PC-9 (cell line): Measurements from ENCODE around the gene THSD8. TPM values are rescaled to one million over a fixed set of nuclear protein-coding genes. Genes with fewer than 3 reads are reported as not detected.

Experiments used
- BruUV-seq: library from RNA; stranded (reverse); fragments of 400-500 nt; replicated peaks from 2 replicates; lab custom pipeline; 2021; lab: Mats Ljungman, UMichigan
- CTCF ChIA-PET: fragments of 300-600 bp; sonication (Branson Sonifier 250); formaldehyde crosslinking; loops from one replicate; lab custom pipeline; 2022; ENCODE audit warnings: antibody characterized with exemption; lab: Charles Lee
- POLR2A ChIA-PET: fragments of 300-600 bp; sonication (Branson Sonifier 250); formaldehyde crosslinking; loops from one replicate; lab custom pipeline; 2022; ENCODE audit warnings: antibody characterized with exemption; ENCODE audit not compliant: unreplicated experiment; lab: Charles Lee
- DNase-seq, 2 experiments: peaks; one replicate each; pipeline versions ENCODE4 v3.0.0 to v3.0.0-alpha.2; 2015 to 2022; ENCODE audit warnings: mixed read lengths in 1 of 2
- H2AFZ ChIP-seq: fragments of 200-600 bp; sonication (generic); 2 replicates; pipeline ENCODE4 v1.8.1; 2017; ENCODE audit warnings: antibody characterized with exemption
- H3F3A ChIP-seq: fragments of 200-600 bp; sonication (generic); 2 replicates; pipeline ENCODE4 v1.8.1; 2017; ENCODE audit warnings: antibody characterized with exemption, mild to moderate bottlenecking, low read depth; ENCODE audit not compliant: insufficient read depth
- H3K27ac ChIP-seq: fragments of 200-600 bp; sonication (generic); 2 replicates; pipeline ENCODE4 v1.6.1; 2016; ENCODE audit warnings: mixed run types
- H3K27me3 ChIP-seq: fragments of 200-600 bp; sonication (generic); 2 replicates; pipeline ENCODE4 v1.6.1; 2016; ENCODE audit warnings: low read depth, mixed run types; ENCODE audit not compliant: insufficient read depth
- H3K36me3 ChIP-seq: fragments of 200-600 bp; sonication (generic); 2 replicates; pipeline ENCODE4 v1.6.1; 2016; ENCODE audit warnings: low read depth, mixed run types
- H3K4me1 ChIP-seq: fragments of 200-600 bp; sonication (generic); replicated peaks from 2 replicates; pipeline ENCODE4 v1.6.1; 2016; ENCODE audit warnings: mixed run types; ENCODE audit not compliant: insufficient read depth
- H3K4me2 ChIP-seq: fragments of 200-600 bp; sonication (generic); 2 replicates; pipeline ENCODE4 v1.6.1; 2017; ENCODE audit warnings: mixed run types
- H3K4me3 ChIP-seq: fragments of 200-600 bp; sonication (generic); 2 replicates; pipeline ENCODE4 v1.6.1; 2016; ENCODE audit warnings: mixed run types
- H3K79me2 ChIP-seq: fragments of 200-600 bp; sonication (generic); 2 replicates; pipeline ENCODE4 v1.6.1; 2017; ENCODE audit warnings: low read depth, mixed run types
- H3K9me2 ChIP-seq: fragments of 200-600 bp; sonication (generic); 2 replicates; pipeline ENCODE4 v1.8.1; 2017; ENCODE audit warnings: mild to moderate bottlenecking; ENCODE audit not compliant: insufficient read depth
- H3K9me3 ChIP-seq: fragments of 200-600 bp; sonication (generic); 2 replicates; pipeline ENCODE4 v1.8.1; 2016; ENCODE audit warnings: low read depth; ENCODE audit not compliant: insufficient read depth
- H4K20me1 ChIP-seq: fragments of 200-600 bp; sonication (generic); 2 replicates; pipeline ENCODE4 v1.8.1; 2017; ENCODE audit not compliant: insufficient read depth
- EZH2 ChIP-seq: fragments of 200-600 bp; sonication (generic); IDR thresholded peaks from 2 replicates; pipeline ENCODE4 v1.8.0; 2017; ENCODE audit warnings: antibody characterized with exemption, low read depth
- intact Hi-C: fragments of 100-400 bp; cut with micrococcal nuclease; formaldehyde crosslinking; loops from one replicate; pipeline ENCODE4 v1.10.0; 2022; ENCODE audit not compliant: unreplicated experiment
- total RNA-seq: library from RNA; stranded (reverse); gene quantifications from 2 replicates; pipeline ENCODE4 v1.2.3, GENCODE V29; 2021
- TF ChIP-seq, protein P1 (sequence below): fragments of 200-600 bp; sonication (generic); conservative IDR thresholded peaks from 2 replicates; pipeline ENCODE4 v1.6.1; 2017; ENCODE audit warnings: mixed run types, antibody characterized with exemption, mild to moderate bottlenecking, moderate library complexity

The THSD8 gene
- total RNA-seq, 1 experiment from 2014 or later, result 28.8 TPM

- no peak for TF ChIP-seq EZH2
- TF ChIP-seq, protein P1, sequence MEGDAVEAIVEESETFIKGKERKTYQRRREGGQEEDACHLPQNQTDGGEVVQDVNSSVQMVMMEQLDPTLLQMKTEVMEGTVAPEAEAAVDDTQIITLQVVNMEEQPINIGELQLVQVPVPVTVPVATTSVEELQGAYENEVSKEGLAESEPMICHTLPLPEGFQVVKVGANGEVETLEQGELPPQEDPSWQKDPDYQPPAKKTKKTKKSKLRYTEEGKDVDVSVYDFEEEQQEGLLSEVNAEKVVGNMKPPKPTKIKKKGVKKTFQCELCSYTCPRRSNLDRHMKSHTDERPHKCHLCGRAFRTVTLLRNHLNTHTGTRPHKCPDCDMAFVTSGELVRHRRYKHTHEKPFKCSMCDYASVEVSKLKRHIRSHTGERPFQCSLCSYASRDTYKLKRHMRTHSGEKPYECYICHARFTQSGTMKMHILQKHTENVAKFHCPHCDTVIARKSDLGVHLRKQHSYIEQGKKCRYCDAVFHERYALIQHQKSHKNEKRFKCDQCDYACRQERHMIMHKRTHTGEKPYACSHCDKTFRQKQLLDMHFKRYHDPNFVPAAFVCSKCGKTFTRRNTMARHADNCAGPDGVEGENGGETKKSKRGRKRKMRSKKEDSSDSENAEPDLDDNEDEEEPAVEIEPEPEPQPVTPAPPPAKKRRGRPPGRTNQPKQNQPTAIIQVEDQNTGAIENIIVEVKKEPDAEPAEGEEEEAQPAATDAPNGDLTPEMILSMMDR, result no peak
- intact Hi-C loops, result no loop called here
- peaks cover 60% of the 10 kb centered on the region for H3K4me1 ChIP-seq
Observed at GRCh38 chr19:12790628-12791344, 11.1 kb upstream of the THSD8 start.

GRCh38 chr19:12791345-12792050 lies 10.4 kb upstream of the THSD8 start, which contains the start of gene JUNB:
TSS of gene JUNB (plus strand) at chr19:12791486. CDS start at chr19:12791772, 286 bp downstream.
- CTCF ChIA-PET, result interaction anchor here (0.6 to 2.2 kb wide), 3 partner anchors 9 to 104 kb away, joined by 3 to 11 read pairs (median 10); no protein-coding TSS in a partner anchor

More at GRCh38 chr19:12790628-12791344, 11.1 kb upstream of the THSD8 start:
- DNase-seq, result peak in 1 of 2 experiments; percentile 34
- H3K9me2 ChIP-seq, result no peaks in the 10 kb centered on the region
- H3K27me3 ChIP-seq, result no peaks in the 10 kb centered on the region
- peak overlapping the region; percentile 73; the same call in 1 of the 2 replicates for H3K4me3 ChIP-seq
- H3K4me2 ChIP-seq, result peak overlapping the region; percentile 91
- BruUV-seq, result no TSS peak
- H4K20me1 ChIP-seq, result peaks cover 18% of the 10 kb centered on the region
- H2AFZ ChIP-seq, result no peak overlapping the region
- ChIA-PET CTCF (interaction anchor here (0.6 to 0.9 kb wide), 2 partner anchors 8 to 103 kb away, joined by 3 to 10 read pairs; no protein-coding TSS in a partner anchor), POLR2A (interaction anchor here (0.8 to 3.8 kb wide), 4 partner anchors 8 to 1355 kb away, joined by 3 to 59 read pairs (median 12); partner anchors contain the start of gene PRKCSH)
- no peaks in the 10 kb centered on the region; the same call in 1 of the 2 replicates for H3K36me3 ChIP-seq
- no peaks in the 10 kb centered on the region for H3K9me3 ChIP-seq
- H3F3A ChIP-seq, result peaks cover 76% of the 10 kb centered on the region
- H3K79me2 ChIP-seq, result peaks cover 52% of the 10 kb centered on the region
- peak overlapping the region; percentile 86 for H3K27ac ChIP-seq

More at GRCh38 chr19:12791345-12792050, 10.4 kb upstream of the THSD8 start, which contains the start of gene JUNB:
- Histone ChIP-seq H3K4me1 (peaks cover 60% of the 10 kb centered on the region), H3K79me2 (peaks cover 52% of the 10 kb centered on the region), H2AFZ (no peak within 1 kb of the TSS), H3K27ac (peak within 1 kb of the TSS; percentile 86), H3F3A (peaks cover 77% of the 10 kb centered on the region), H4K20me1 (peaks cover 18% of the 10 kb centered on the region), H3K4me2 (peak within 1 kb of the TSS; percentile 91), H3K27me3 (no peaks in the 10 kb centered on the region), H3K36me3 (no peaks in the 10 kb centered on the region; the same call in 1 of the 2 replicates), H3K4me3 (peak within 1 kb of the TSS; percentile 73), H3K9me2 (no peaks in the 10 kb centered on the region), H3K9me3 (no peaks in the 10 kb centered on the region)
- TF ChIP-seq EZH2, result no peak
- TF ChIP-seq, protein P1, result no peak; the same call in 1 of the 2 replicates
- intact Hi-C loops, result no loop called here
- POLR2A ChIA-PET, result interaction anchor here (0.6 to 3.8 kb wide), 7 partner anchors 9 to 1356 kb away, joined by 3 to 59 read pairs (median 6); partner anchors contain the start of genes PRKCSH and TRIR
- peak; percentile 89 to 97 for DNase-seq
- BruUV-seq, result no TSS peak
